H9 (cell line): ENCODE data around the gene MRFAP1. TPM values are rescaled to one million over a fixed set of nuclear protein-coding genes. Genes with fewer than 3 reads are reported as not detected.
A peak's percentile ranks its signal among the peaks of the same experiment; 100 is the strongest.

Experiments
- DNase-seq: peaks from one replicate; pipeline ENCODE4 v3.0.0-alpha.2; 2017
- H2AFZ ChIP-seq: one replicate; pipeline ENCODE4 v1.6.1; 2013; ENCODE audit warnings: mild to moderate bottlenecking, low read length, control low read depth, moderate library complexity
- H2AK5ac ChIP-seq: 2 replicates; pipeline ENCODE4 v1.6.1; 2013; ENCODE audit warnings: low read length, control low read depth, mixed read lengths; ENCODE audit not compliant: insufficient read length
- H2BK120ac ChIP-seq: one replicate; pipeline ENCODE4 v1.6.1; 2013; ENCODE audit warnings: low read depth, mild to moderate bottlenecking, low read length, control low read depth, inconsistent platforms; ENCODE audit not compliant: poor library complexity, severe bottlenecking
- H2BK12ac ChIP-seq: 2 replicates; pipeline ENCODE4 v1.6.1; 2013; ENCODE audit warnings: low read length, control low read depth, mixed read lengths, low read depth; ENCODE audit not compliant: insufficient read length
- H2BK15ac ChIP-seq: 2 replicates; pipeline ENCODE4 v1.6.1; 2013; ENCODE audit warnings: low read depth, low read length, control low read depth
- H2BK20ac ChIP-seq: one replicate; pipeline ENCODE4 v1.6.1; 2013; ENCODE audit warnings: low read depth, mild to moderate bottlenecking, low read length, control low read depth, inconsistent platforms; ENCODE audit not compliant: poor library complexity, severe bottlenecking
- H2BK5ac ChIP-seq: 2 replicates; pipeline ENCODE4 v1.6.1; 2013; ENCODE audit warnings: low read length, control low read depth, mixed read lengths; ENCODE audit not compliant: insufficient read length
- H3K14ac ChIP-seq: 2 replicates; pipeline ENCODE4 v1.6.1; 2013; ENCODE audit warnings: low read length, control low read depth; ENCODE audit not compliant: insufficient read depth
- H3K18ac ChIP-seq: 2 replicates; pipeline ENCODE4 v1.6.1; 2013; ENCODE audit warnings: low read depth, mild to moderate bottlenecking, mixed read lengths, low read length, control low read depth; ENCODE audit not compliant: insufficient read length
- H3K23ac ChIP-seq: 2 replicates; pipeline ENCODE4 v1.6.1; 2013; ENCODE audit warnings: low read length, control low read depth, mixed read lengths, low read depth; ENCODE audit not compliant: insufficient read length
- H3K23me2 ChIP-seq: 2 replicates; pipeline ENCODE4 v1.6.1; 2013; ENCODE audit warnings: low read depth, mild to moderate bottlenecking, mixed read lengths, low read length, control low read depth; ENCODE audit not compliant: insufficient read length, poor library complexity, severe bottlenecking
- H3K27ac ChIP-seq: 2 replicates; pipeline ENCODE4 v1.5.1; 2013; ENCODE audit warnings: low read length, control low read depth, mixed read lengths, low read depth; ENCODE audit not compliant: insufficient read length
- H3K27me3 ChIP-seq: 2 replicates; pipeline ENCODE4 v1.6.1; 2013; ENCODE audit warnings: low read length, control low read depth, inconsistent platforms; ENCODE audit not compliant: insufficient read depth
- H3K4ac ChIP-seq: 2 replicates; pipeline ENCODE4 v1.6.1; 2013; ENCODE audit warnings: low read depth, mild to moderate bottlenecking, control low read depth, inconsistent platforms, low read length, moderate library complexity
- H3K4me1 ChIP-seq: 2 replicates; pipeline ENCODE4 v1.6.1; 2013; ENCODE audit warnings: low read length, control low read depth, inconsistent platforms; ENCODE audit not compliant: insufficient read depth
- H3K4me2 ChIP-seq: 2 replicates; pipeline ENCODE4 v1.6.1; 2013; ENCODE audit warnings: low read length, control low read depth, mixed read lengths; ENCODE audit not compliant: insufficient read length, insufficient read depth
- H3K56ac ChIP-seq: 2 replicates; pipeline ENCODE4 v1.6.1; 2013; ENCODE audit warnings: low read depth, mild to moderate bottlenecking, mixed read lengths, low read length, control low read depth; ENCODE audit not compliant: insufficient read length
- H3K79me1 ChIP-seq: 2 replicates; pipeline ENCODE4 v1.6.1; 2013; ENCODE audit warnings: low read depth, mild to moderate bottlenecking, moderate library complexity, low read length, control low read depth, inconsistent platforms; ENCODE audit not compliant: insufficient read depth, poor library complexity, severe bottlenecking
- H3K79me2 ChIP-seq: 2 replicates; pipeline ENCODE4 v1.6.1; 2013; ENCODE audit warnings: low read length, control low read depth, inconsistent platforms; ENCODE audit not compliant: insufficient read depth
- H3K9ac ChIP-seq: 2 replicates; pipeline ENCODE4 v1.6.1; 2013; ENCODE audit warnings: low read length, control low read depth, mixed read lengths; ENCODE audit not compliant: insufficient read length; ENCODE audit errors: extremely low read depth
- H3K9me3 ChIP-seq: one replicate; pipeline ENCODE4 v1.6.1; 2013; ENCODE audit warnings: low read depth, low read length, inconsistent platforms; ENCODE audit not compliant: control insufficient read depth
- H3T11ph ChIP-seq: one replicate; pipeline ENCODE4 v1.6.1; 2013; ENCODE audit warnings: mild to moderate bottlenecking, low read length, control low read depth, inconsistent platforms
- H4K20me1 ChIP-seq: one replicate; pipeline ENCODE4 v1.6.1; 2013; ENCODE audit not compliant: control insufficient read depth, insufficient read length, insufficient read depth
- H4K5ac ChIP-seq: 2 replicates; pipeline ENCODE4 v1.6.1; 2013; ENCODE audit warnings: low read depth, mild to moderate bottlenecking, mixed read lengths, low read length, control low read depth; ENCODE audit not compliant: insufficient read length
- H4K8ac ChIP-seq: replicated peaks from 2 replicates; pipeline ENCODE4 v1.6.1; 2013; ENCODE audit warnings: low read length, control low read depth, mixed read lengths, low read depth; ENCODE audit not compliant: insufficient read length
- H4K91ac ChIP-seq: 2 replicates; pipeline ENCODE4 v1.6.1; 2013; ENCODE audit warnings: low read depth, mild to moderate bottlenecking, moderate library complexity, mixed read lengths, low read length, control low read depth; ENCODE audit not compliant: insufficient read length
- H3K27ac Mint-ChIP-seq, 3 experiments: 2 replicates in 2 of 3; 3 replicates in 1 of 3; pipeline ENCODE4 v1.8.0; 2020 to 2021; ENCODE audit warnings: mixed read lengths in 3 of 3, mild to moderate bottlenecking in 1 of 3, moderate library complexity in 1 of 3
- H3K27me3 Mint-ChIP-seq: 2 replicates; pipeline ENCODE4 v1.8.0; 2021; ENCODE audit warnings: low read depth, mild to moderate bottlenecking, moderate library complexity, mixed read lengths
- H3K36me3 Mint-ChIP-seq, 3 experiments: 2 replicates in 2 of 3; 3 replicates in 1 of 3; pipeline ENCODE4 v1.8.0; 2020 to 2021; ENCODE audit warnings: low read depth in 3 of 3, mixed read lengths in 3 of 3; ENCODE audit not compliant: insufficient read depth in 1 of 3
- H3K4me1 Mint-ChIP-seq, 2 experiments: 2 replicates each; pipeline ENCODE4 v1.8.0; 2020; ENCODE audit warnings: mixed read lengths in 2 of 2
- H3K4me3 Mint-ChIP-seq, 2 experiments: 2 replicates in 1 of 2; 3 replicates in 1 of 2; pipeline ENCODE4 v1.8.0; 2020 to 2021; ENCODE audit warnings: mild to moderate bottlenecking in 2 of 2, mixed read lengths in 2 of 2, moderate library complexity in 1 of 2
- H3K9me3 Mint-ChIP-seq, 2 experiments: 2 replicates in 1 of 2; 3 replicates in 1 of 2; pipeline ENCODE4 v1.8.0; 2020; ENCODE audit warnings: mild to moderate bottlenecking in 2 of 2, mixed read lengths in 2 of 2, moderate library complexity in 1 of 2
- WGBS: extraction: QIAGEN DNeasy Blood & Tissue Kit; methylation state at CpG from one replicate; pipeline ENCODE4 v1.1.7; 2013; ENCODE audit warnings: missing lambda C conversion rate, low lambda C conversion rate, mixed read lengths; ENCODE audit not compliant: insufficient read length; ENCODE audit errors: extremely low coverage; 5-methylcytosine and 5-hydroxymethylcytosine counted together
- total RNA-seq: library from RNA; stranded (reverse); gene quantifications from 2 replicates; pipeline ENCODE4 v1.2.1, GENCODE V29; 2021
- TF ChIP-seq, protein P1 (sequence below): fragments of 200-600 bp; sonication (generic); conservative IDR thresholded peaks from 3 replicates; pipeline ENCODE4 v1.8.0; 2021; ENCODE audit warnings: antibody characterized with exemption, mild to moderate bottlenecking

Gene MRFAP1
- total RNA-seq, 1 experiment from 2014 or later = 328 TPM

DNA sequence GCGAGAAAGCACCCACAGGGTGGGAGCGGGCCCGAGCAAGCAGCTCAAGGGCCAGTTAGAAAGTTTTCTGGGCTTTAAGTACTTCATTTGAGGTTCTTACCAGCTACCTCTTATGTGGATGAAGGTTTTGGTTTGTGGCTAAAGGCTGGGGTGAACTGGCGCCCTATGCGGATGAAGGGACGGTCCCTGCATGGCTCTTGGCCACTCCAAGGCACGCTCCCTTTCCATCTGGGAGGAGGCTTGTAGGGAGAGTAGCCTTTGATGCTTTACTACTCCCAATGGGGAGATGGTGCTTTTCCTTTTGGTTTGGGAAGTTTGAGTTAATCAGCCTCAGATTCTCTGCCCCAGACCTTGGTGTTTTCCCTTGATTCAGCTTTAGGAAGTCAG, 17.7 kb downstream of the MRFAP1 start:
- Histone ChIP-seq H3K4me2 (peak overlapping the region; percentile 53), H4K8ac (no peak overlapping the region), H3K18ac (no peak overlapping the region), H3K23me2 (peaks cover 3% of the 10 kb centered on the region), H3K23ac (no peak overlapping the region), H3K4ac (no peak overlapping the region), H3K27ac (no peak overlapping the region), H4K91ac (no peak overlapping the region), H2BK20ac (no peak overlapping the region), H2BK5ac (no peak overlapping the region), H3K79me1 (no peaks in the 10 kb centered on the region), H3K79me2 (no peaks in the 10 kb centered on the region), H4K20me1 (no peaks in the 10 kb centered on the region), H3K4me1 (no peaks in the 10 kb centered on the region), H2BK15ac (no peak overlapping the region), H3K9me3 (no peaks in the 10 kb centered on the region), H3K9ac (no peak overlapping the region), H3T11ph (no peak overlapping the region), H2BK12ac (no peak overlapping the region), H3K27me3 (no peaks in the 10 kb centered on the region; the same call in 1 of the 2 replicates), H3K14ac (no peak overlapping the region), H2AFZ (no peak overlapping the region), H2BK120ac (no peak overlapping the region), H2AK5ac (no peak overlapping the region), H4K5ac (no peak overlapping the region), H3K56ac (no peak overlapping the region)
- H3K27ac Mint-ChIP-seq = no peak overlapping the region
- H3K4me3 Mint-ChIP-seq = peak overlapping the region in 1 of 2 experiments; percentile 50; a peak in 2 of 5 replicates
- no peak for DNase-seq
- H3K9me3 Mint-ChIP-seq = peaks cover 4% of the 10 kb centered on the region in 2 experiments; a peak in 1 of 5 replicates
- H3K36me3 Mint-ChIP-seq = no peaks in the 10 kb centered on the region
- H3K4me1 Mint-ChIP-seq = peaks cover 0 to 10% of the 10 kb centered on the region in 2 experiments; a peak in 1 of 4 replicates
- peaks cover 43% of the 10 kb centered on the region for H3K27me3 Mint-ChIP-seq
- WGBS = no CpG with 5 or more reads among the region's 7 CpGs
- TF ChIP-seq, protein P1, sequence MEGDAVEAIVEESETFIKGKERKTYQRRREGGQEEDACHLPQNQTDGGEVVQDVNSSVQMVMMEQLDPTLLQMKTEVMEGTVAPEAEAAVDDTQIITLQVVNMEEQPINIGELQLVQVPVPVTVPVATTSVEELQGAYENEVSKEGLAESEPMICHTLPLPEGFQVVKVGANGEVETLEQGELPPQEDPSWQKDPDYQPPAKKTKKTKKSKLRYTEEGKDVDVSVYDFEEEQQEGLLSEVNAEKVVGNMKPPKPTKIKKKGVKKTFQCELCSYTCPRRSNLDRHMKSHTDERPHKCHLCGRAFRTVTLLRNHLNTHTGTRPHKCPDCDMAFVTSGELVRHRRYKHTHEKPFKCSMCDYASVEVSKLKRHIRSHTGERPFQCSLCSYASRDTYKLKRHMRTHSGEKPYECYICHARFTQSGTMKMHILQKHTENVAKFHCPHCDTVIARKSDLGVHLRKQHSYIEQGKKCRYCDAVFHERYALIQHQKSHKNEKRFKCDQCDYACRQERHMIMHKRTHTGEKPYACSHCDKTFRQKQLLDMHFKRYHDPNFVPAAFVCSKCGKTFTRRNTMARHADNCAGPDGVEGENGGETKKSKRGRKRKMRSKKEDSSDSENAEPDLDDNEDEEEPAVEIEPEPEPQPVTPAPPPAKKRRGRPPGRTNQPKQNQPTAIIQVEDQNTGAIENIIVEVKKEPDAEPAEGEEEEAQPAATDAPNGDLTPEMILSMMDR = no peak
